HepG2 (cell line): Measurements from ENCODE around the gene ADGRL2. TPM values are rescaled to one million over a fixed set of nuclear protein-coding genes. Genes with fewer than 3 reads are reported as not detected.
A peak's percentile ranks its signal among the peaks of the same experiment; 100 is the strongest.

Experiments used
- ARID5B ChIP-seq: IDR thresholded peaks from 2 replicates; pipeline ENCODE4 v1.4.0; 2020; ENCODE audit warnings: mild to moderate bottlenecking, missing genetic modification reagents
- CREM ChIP-seq, 2 experiments: sonication (generic) in 1 of 2; formaldehyde crosslinking in 1 of 2; IDR thresholded peaks; 2 replicates each; pipeline versions ENCODE4 v1.4.0 to v1.6.1; 2016 to 2020; ENCODE audit warnings: antibody characterized with exemption in 1 of 2, mild to moderate bottlenecking in 1 of 2, missing genetic modification reagents in 1 of 2
- EP300 ChIP-seq, 3 experiments: sonication (generic) in 1 of 3; formaldehyde crosslinking in 1 of 3; IDR thresholded peaks; 2 replicates each; pipeline versions ENCODE4 v1.5.1 to v1.6.1; 2011 to 2020; ENCODE audit warnings: low read depth in 2 of 3, low read length in 2 of 3, borderline replicate concordance in 1 of 3, improper control_type of control experiment in 1 of 3, mild to moderate bottlenecking in 1 of 3, missing genetic modification reagents in 1 of 3, moderate library complexity in 1 of 3
- FOXJ3 ChIP-seq: sonication (generic); formaldehyde crosslinking; IDR thresholded peaks from 2 replicates; pipeline ENCODE4 v1.4.0; 2020; ENCODE audit warnings: missing genetic modification reagents, mild to moderate bottlenecking, borderline replicate concordance
- KAT8 ChIP-seq: IDR thresholded peaks from 2 replicates; pipeline ENCODE4 v1.6.1; 2016; ENCODE audit warnings: missing genetic modification reagents, missing compliant biosample characterization
- PAXIP1 ChIP-seq: sonication (generic); formaldehyde crosslinking; conservative IDR thresholded peaks from 2 replicates; pipeline ENCODE4 v1.4.0; 2020; ENCODE audit warnings: mild to moderate bottlenecking, missing genetic modification reagents, moderate library complexity
- RARA ChIP-seq: IDR thresholded peaks from 2 replicates; pipeline ENCODE4 v1.6.1; 2016; ENCODE audit warnings: missing genetic modification reagents, missing compliant biosample characterization
- SNAPC4 ChIP-seq: sonication (generic); formaldehyde crosslinking; IDR thresholded peaks from 2 replicates; pipeline ENCODE4 v1.4.0; 2020; ENCODE audit warnings: mild to moderate bottlenecking, missing genetic modification reagents
- TBX3 ChIP-seq: fragments of 450-650 bp; IDR thresholded peaks from 2 replicates; pipeline ENCODE4 v1.6.1; 2017; ENCODE audit warnings: antibody characterized with exemption, mild to moderate bottlenecking, inconsistent platforms, borderline replicate concordance
- TEAD3 ChIP-seq: optimal IDR thresholded peaks from 2 replicates; pipeline ENCODE3; 2016; ENCODE audit warnings: borderline replicate concordance
- YEATS4 ChIP-seq: sonication (generic); formaldehyde crosslinking; IDR thresholded peaks from 2 replicates; pipeline ENCODE4 v1.4.0; 2020; ENCODE audit warnings: missing genetic modification reagents, borderline replicate concordance
- ZNF567 ChIP-seq: sonication (generic); formaldehyde crosslinking; IDR thresholded peaks from 2 replicates; pipeline ENCODE4 v1.8.1; 2023; ENCODE audit warnings: mild to moderate bottlenecking, missing genetic modification reagents, borderline replicate concordance
- polyA plus RNA-seq, 8 experiments: library from polyadenylated mRNA; depleted of rRNA in 3 of 8; stranded (reverse) in 7 of 8; unstranded in 1 of 8; fragments of >200 nt; fragmentation: Illumina TruSeq in 4 of 8; extraction: Trizol in 4 of 8; gene quantifications; 2 replicates each; pipeline versions ENCODE4 v1.2.1 to v1.2.3, GENCODE V29; 2011 to 2016; ENCODE audit warnings: low read depth in 4 of 8, missing spikeins in 1 of 8, mixed read lengths in 1 of 8; ENCODE audit not compliant: insufficient read depth in 1 of 8
- total RNA-seq, 5 experiments: library from RNA; depleted of rRNA; stranded (reverse); fragments of >200 nt; fragmentation: Illumina TruSeq; extraction: Trizol; gene quantifications; 2 replicates each; pipeline ENCODE4 v1.2.3, GENCODE V29; 2016; ENCODE audit warnings: low read depth in 1 of 5

ADGRL2 gene
- total and polyA plus RNA-seq, 2 of the 13 experiments (the other 11 are each of a cell fraction or from before 2014, with no cell fraction given) = 15.3 to 31.6 TPM

- TF ChIP-seq SNAPC4 (CRISPR knock-in tag) = no peak
- 0 out of 2 replicates have a peak, but pooled peaks have one; percentile 22 for TF ChIP-seq KAT8
- TF ChIP-seq FOXJ3 = 0 out of 2 replicates have a peak, but pooled peaks have one; percentile 23
- peak; percentile 75 for TF ChIP-seq CREM (IDR thresholded peaks at IDR 0.05)
- TF ChIP-seq CREM (CRISPR knock-in tag; IDR thresholded peaks at IDR 0.05) = no peak
- peak in 1 of 2 experiments; percentile 75; a peak in 2 of 4 replicates for TF ChIP-seq EP300 (IDR thresholded peaks at IDR 0.05; ENCODE audit: low read depth in 2 of 2, low read length in 2 of 2)
- peak; percentile 78; the same call in 1 of the 2 replicates for TF ChIP-seq EP300 (CRISPR knock-in tag; IDR thresholded peaks at IDR 0.05; ENCODE audit: borderline replicate concordance)
- peak; percentile 55 for TF ChIP-seq PAXIP1 (CRISPR knock-in tag)
- 0 out of 2 replicates have a peak, but pooled peaks have one; percentile 10 for TF ChIP-seq RARA (CRISPR knock-in tag)
- no peak for TF ChIP-seq ZNF567 (CRISPR knock-in tag)
- TF ChIP-seq TBX3 = peak; percentile 96
- peak; percentile 57 for TF ChIP-seq TEAD3 (CRISPR knock-in tag)
- TF ChIP-seq YEATS4 (CRISPR knock-in tag) = no peak
- peak; percentile 71 for TF ChIP-seq ARID5B (CRISPR knock-in tag)
Measured at GRCh38 chr1:81848880-81849682, 48.3 kb downstream of the ADGRL2 start (continued).
